Lung (tissue), 12 donors: ENCODE measurements around the gene DENR. TPM values are rescaled to one million over a fixed set of nuclear protein-coding genes. Genes with fewer than 3 reads are reported as not detected.

ENCODE experiments used
- ATAC-seq: fragments of 200-7000 bp; cut with Tn5 transposase; one replicate; pipeline ENCODE4 v1.9.1; 2020; ENCODE audit warnings: moderate number of reproducible peaks; ENCODE audit not compliant: insufficient read depth, low FRiP score
- DNase-seq, 3 donors: peaks; one replicate each; pipeline ENCODE4 v3.0.0-alpha.2; 2013 to 2017
- H3K27ac ChIP-seq, 2 donors: one replicate each; pipeline ENCODE4 v1.5.1; 2013; ENCODE audit warnings: mild to moderate bottlenecking in 2 of 2, moderate library complexity in 2 of 2, control low read depth in 1 of 2, inconsistent platforms in 1 of 2, low read depth in 1 of 2, low read length in 1 of 2
- H3K27me3 ChIP-seq, 3 donors: one replicate each; pipeline ENCODE4 v1.5.1; 2013; ENCODE audit warnings: low read length in 2 of 3; ENCODE audit not compliant: control insufficient read depth in 3 of 3, insufficient read depth in 3 of 3
- H3K36me3 ChIP-seq, 4 donors: one replicate each; pipeline ENCODE4 v1.5.1; 2013; ENCODE audit warnings: low read length in 4 of 4, mild to moderate bottlenecking in 1 of 4, moderate library complexity in 1 of 4; ENCODE audit not compliant: control insufficient read depth in 4 of 4, insufficient read depth in 4 of 4
- H3K4me1 ChIP-seq, 5 donors: one replicate each; pipeline ENCODE4 v1.5.1; 2013; ENCODE audit warnings: low read length in 5 of 5, mild to moderate bottlenecking in 2 of 5, moderate library complexity in 1 of 5; ENCODE audit not compliant: control insufficient read depth in 5 of 5, insufficient read depth in 5 of 5
- H3K4me3 ChIP-seq: one replicate; pipeline ENCODE4 v1.5.1; 2013; ENCODE audit warnings: mild to moderate bottlenecking, control low read depth, moderate library complexity
- H3K9ac ChIP-seq, 2 donors: one replicate each; pipeline ENCODE4 v1.5.1; 2013; ENCODE audit warnings: low read length in 2 of 2, control low read depth in 1 of 2; ENCODE audit not compliant: insufficient read depth in 1 of 2
- H3K9me3 ChIP-seq, 4 donors: one replicate each; pipeline ENCODE4 v1.5.1; 2013; ENCODE audit warnings: low read length in 3 of 4, mild to moderate bottlenecking in 1 of 4, moderate library complexity in 1 of 4; ENCODE audit not compliant: control insufficient read depth in 4 of 4, insufficient read depth in 3 of 4
- CTCF ChIP-seq: IDR thresholded peaks from 2 replicates; pipeline ENCODE4 v1.5.1; 2012; ENCODE audit warnings: mild to moderate bottlenecking; ENCODE audit errors: control extremely low read depth, extremely low read depth
- WGBS, 2 donors: extraction: QIAGEN DNeasy Blood & Tissue Kit; methylation state at CpG; one replicate each; pipeline ENCODE4 v1.1.7; 2013; 5-methylcytosine and 5-hydroxymethylcytosine counted together
- polyA plus RNA-seq, 2 donors: library from polyadenylated mRNA; stranded (reverse); fragments of 200-250 nt; gene quantifications; one replicate each; pipeline ENCODE4 v1.2.1, GENCODE V29; 2013
- total RNA-seq, 2 donors: library from RNA; depleted of rRNA in 1 of 2; stranded (reverse); fragments of >200 nt in 1 of 2; gene quantifications; one replicate each; pipeline ENCODE4 v1.2.1, GENCODE V29; 2014 to 2021
- donor health status: control.
- donor health status: control.
- donor health status: Bipolar disorder and iron deficiency.
- donor health status: healthy.
- donor health status: DM: yes; HTN: yes; CAD: no.

The DENR gene
- total and polyA plus RNA-seq, 4 donors = 19.5 to 40.2 (median 25.6) TPM

GRCh38 chr12:122729583-122730214, 22.9 kb upstream of the DENR start:
- no peaks in the 10 kb centered on the region for H3K9me3 ChIP-seq
- H3K27me3 ChIP-seq = no peaks in the 10 kb centered on the region
- no peak for TF ChIP-seq CTCF
- H3K4me1 ChIP-seq = no peaks in the 10 kb centered on the region
- H3K4me3 ChIP-seq = no peak overlapping the region
- ATAC-seq = no peak
- WGBS, 2 donors = 93 to 96% methylated on average over 27 of the region's 27 CpGs
- no peak overlapping the region for H3K27ac ChIP-seq
- no peak for DNase-seq
- no peak overlapping the region for H3K9ac ChIP-seq
- H3K36me3 ChIP-seq = no peaks in the 10 kb centered on the region

GRCh38 chr12:122730215-122731014, 22.2 kb upstream of the DENR start, which contains the start of gene HCAR1:
Gene HCAR1, minus strand, starts transcription at chr12:122730844. Its CDS starts 505 bp downstream, at chr12:122730339.
- no peak for ATAC-seq
- 61 to 78% methylated on average over 32 of the region's 32 CpGs for WGBS, 2 donors
- H3K36me3 ChIP-seq = no peaks in the 10 kb centered on the region
- no peak for TF ChIP-seq CTCF
- no peaks in the 10 kb centered on the region for H3K9me3 ChIP-seq
- DNase-seq = peak in 2 of 3 donors; percentile 9 to 25
- no peak within 1 kb of the TSS for H3K4me3 ChIP-seq
- H3K9ac ChIP-seq = no peak within 1 kb of the TSS
- H3K27ac ChIP-seq = no peak within 1 kb of the TSS
- no peaks in the 10 kb centered on the region for H3K27me3 ChIP-seq
- no peaks in the 10 kb centered on the region for H3K4me1 ChIP-seq

DNA sequence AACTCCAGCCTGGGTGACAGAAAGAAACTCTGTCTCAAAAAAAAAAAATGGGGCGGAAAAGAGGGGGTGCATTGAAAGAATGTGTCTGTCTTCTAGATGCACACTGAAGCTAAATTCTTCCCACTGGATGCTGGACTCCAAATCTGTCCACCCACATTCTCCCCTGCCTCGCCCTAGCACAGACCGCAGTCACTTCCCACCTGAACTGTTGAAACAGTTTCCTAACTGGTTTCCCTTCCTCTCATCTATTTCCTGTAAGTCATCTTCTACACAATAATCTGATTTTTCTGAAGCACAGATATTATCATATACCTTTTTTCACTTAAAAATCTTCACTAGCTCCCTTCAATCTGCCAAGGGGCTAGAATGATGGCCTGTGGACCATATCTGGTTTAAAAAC, 20.5 kb upstream of the DENR start:
- H3K9ac ChIP-seq = no peak overlapping the region
- H3K27me3 ChIP-seq = no peaks in the 10 kb centered on the region
- H3K4me3 ChIP-seq = no peak overlapping the region
- H3K27ac ChIP-seq = no peak overlapping the region
- no peaks in the 10 kb centered on the region for H3K4me1 ChIP-seq
- no peaks in the 10 kb centered on the region for H3K36me3 ChIP-seq
- WGBS, 2 donors = 43 to 70% methylated on average over 3 of the region's 3 CpGs
- H3K9me3 ChIP-seq = no peaks in the 10 kb centered on the region
- ATAC-seq (no peak), DNase-seq (no peak)
- TF ChIP-seq CTCF = no peak
